HG03103 (cell line): ENCODE data around the gene DNAJA2.
"Not testable (repeated sequence)": the region's sequence is repeated elsewhere in the genome, so short reads cannot be mapped to it uniquely, and the experiment has no call there.

Source experiments
- ATAC-seq: cut with Tn5 transposase; IDR thresholded peaks from one replicate; pipeline ENCODE4 v1.9.1; 2021; ENCODE audit warnings: low read depth; ENCODE audit not compliant: unreplicated experiment

DNAJA2 gene

DNA sequence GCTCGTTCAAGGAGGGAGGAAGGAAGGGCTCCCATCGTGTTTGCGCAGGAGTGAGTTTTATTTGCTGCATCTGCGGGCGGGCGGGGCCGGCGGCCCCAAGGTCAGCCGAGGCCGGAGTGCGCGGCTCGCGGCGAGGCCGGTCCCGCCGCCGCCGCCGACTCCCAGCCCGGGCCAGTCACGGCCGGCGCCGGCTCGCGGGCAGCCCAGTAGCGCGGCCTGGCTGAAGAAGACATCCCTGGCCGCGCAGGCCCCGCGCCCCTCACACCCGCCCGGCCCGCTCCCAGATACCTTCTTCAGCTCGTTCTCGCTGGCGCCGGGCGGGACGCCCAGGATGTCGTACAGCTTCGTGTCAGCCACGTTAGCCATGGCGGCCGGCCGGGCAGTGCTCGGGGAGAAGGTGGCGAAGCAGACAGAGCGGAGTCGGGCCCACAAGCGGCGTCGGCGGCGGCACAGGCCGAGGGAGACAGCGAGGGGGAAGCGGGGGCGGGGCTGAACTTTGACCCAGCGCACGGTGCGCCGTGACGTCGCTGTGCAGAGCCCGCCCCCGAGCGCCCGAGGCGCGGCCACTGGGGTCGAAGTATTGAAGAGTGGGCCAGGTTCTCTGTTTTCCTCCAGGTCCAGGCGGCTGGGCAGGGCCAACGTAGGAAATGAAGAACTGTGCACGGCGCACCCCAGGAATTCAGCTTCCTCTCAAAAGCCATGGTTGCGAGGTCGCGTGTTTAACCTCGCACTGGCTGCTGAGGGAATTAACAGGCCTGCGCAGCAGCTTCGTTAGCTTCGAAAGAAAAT lies at the start of gene DNAJA2:
Gene DNAJA2, minus strand, starts transcription at position 468 of the 789 bp plus-strand sequence. Its CDS starts 102 bp downstream, at position 366.
- peak; percentile 87 for ATAC-seq

DNA sequence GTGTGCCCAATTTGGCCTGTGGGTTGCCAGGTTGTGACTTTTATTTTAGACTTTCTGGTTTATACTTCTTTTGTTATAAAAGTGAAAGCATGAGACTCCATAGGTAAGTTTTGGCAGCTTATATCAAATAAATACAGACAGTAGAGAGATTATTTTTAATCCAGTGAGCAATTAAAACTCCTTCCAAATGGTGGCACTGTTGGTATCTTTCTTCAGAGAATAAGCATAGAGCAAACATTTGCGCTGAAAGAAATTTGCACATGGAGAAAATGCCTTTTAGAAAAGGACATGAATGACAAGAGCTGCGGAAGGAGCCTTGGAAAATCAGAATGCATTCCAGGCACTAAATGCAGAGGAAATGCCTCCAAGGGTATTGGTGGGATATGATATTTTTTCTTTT lies 46.1 kb upstream of the DNAJA2 start:
- no peak for ATAC-seq

DNA sequence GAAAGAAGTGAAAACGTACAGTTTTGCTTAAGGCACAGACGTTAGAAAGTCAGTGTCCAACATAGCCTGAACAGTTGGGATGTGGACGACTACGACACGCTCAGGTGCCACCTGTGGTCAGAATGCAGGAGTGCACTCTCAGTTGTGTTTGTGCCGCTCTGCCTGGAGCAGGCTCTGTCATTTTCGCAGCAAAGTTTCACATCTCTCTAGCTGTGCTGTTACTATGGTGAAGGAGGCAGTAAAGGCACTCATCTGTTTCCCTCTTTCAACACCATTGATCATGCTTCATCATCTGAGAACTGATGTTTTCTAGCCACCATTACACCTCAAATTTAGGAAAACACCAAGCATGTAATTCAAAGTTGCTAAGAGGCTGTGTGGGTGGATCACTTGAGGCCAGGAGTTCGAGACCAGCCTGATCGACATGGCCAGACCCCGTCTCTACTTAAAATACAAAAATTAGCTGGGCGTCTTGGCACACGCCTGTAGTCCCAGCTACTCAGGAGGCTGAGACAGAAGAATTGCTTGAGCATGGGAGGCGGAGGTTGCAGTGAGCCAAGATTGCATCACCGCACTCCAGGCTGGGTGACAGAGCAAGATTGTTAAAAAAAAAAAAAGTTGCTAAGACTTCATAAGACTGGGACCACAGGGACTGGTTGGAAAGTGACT lies 44.9 kb upstream of the DNAJA2 start:
- ATAC-seq, result peak; percentile 99

DNA sequence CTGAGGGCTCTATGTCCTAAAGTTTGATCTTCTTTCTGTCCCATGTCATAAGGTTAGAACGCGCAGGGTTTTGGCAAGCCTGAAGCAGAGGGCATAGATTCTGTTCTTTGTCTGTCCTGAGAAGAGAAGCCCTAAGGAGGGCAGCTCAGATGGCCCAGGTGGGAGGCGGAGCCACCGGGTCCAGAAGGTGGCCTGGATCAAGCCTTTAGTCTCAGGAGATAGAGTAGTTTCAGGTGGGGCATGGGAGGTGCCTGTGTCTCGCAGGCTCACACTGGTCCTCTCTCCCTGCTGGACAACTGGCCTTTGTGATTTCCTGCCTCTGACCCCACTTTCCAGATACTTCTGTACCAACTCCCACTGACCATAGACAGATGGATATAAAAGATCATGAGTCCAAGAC lies 44.2 kb upstream of the DNAJA2 start:
- no peak for ATAC-seq

DNA sequence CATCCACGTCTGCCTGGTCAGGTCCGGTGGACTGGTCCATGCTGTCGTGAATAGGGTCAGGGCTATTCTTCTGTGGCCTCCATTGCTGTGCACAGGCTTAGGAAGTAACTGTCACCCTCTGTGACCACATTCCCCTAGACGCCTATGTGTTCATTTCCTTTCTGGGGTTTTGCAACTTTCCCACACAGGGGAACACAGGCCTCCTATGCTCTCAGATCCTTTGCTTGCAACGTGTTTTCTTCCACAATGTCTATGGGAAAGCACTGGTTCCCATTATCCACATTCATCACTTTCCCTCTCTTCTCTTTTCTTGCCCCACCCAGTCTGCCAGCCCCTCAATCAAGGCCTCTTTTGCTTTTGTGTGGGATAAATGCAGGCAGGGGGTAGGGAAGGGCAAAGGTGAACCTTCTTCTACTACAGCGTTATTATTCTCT lies 43.2 kb upstream of the DNAJA2 start:
- ATAC-seq, result peak; percentile 35

DNA sequence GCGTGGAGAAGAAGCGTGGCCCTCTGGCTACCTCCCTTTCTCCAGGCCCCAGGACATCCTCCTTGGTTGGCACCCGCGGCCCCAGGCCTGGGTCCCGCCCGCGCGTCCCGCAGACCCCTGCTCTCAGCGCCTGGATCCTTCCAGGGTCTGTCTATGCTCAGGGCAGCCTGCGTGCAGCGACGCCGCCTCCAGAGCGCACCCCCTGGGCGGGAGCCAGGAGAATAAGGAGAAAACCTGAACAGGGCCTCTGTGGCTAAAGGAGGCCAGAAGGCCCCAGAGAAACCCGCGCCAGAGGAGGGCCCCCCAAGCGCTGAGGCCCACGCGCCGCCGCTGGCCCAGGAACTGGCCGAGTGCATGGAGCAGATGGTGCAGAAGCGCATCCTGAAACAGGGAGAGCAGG lies 40.4 kb upstream of the DNAJA2 start:
- ATAC-seq, result no peak

DNA sequence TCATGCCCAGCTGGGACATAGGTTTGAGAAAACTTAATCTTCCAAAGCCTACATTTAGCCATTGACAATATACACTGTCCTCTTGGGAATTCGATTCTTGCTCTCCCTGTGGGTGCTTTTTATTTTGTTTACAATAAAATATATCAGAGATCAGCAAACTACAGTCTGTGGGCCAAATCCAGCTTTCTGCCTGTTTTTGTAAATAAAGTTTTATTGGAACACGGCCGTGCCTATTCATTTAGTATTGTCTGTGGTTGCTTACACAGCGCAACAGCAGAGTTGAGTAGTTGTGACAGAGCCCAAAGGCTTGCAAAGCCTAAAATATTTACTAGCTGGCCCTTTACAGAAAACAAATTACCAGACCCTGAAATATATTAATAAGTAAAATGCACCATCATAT lies 39.7 kb upstream of the DNAJA2 start:
- ATAC-seq, result no peak

DNA sequence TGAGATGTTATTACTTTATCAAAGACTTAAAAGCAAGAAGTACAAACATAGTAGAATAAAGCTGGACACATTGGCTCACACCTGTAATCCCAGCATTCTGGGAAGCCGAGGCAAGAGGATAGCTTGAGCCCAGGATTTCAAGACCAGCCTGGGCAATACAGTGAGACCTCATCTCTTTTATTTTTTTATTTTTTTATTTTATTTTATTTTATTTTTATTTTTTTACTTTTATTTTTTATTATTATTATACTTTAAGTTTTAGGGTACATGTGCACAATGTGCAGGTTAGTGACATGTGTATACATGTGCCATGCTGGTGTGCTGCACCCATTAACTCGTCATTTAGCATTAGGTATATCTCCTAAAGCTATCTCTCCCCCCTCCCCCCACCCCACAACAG lies 37.3 kb upstream of the DNAJA2 start:
- not testable (repeated sequence) for ATAC-seq

DNA sequence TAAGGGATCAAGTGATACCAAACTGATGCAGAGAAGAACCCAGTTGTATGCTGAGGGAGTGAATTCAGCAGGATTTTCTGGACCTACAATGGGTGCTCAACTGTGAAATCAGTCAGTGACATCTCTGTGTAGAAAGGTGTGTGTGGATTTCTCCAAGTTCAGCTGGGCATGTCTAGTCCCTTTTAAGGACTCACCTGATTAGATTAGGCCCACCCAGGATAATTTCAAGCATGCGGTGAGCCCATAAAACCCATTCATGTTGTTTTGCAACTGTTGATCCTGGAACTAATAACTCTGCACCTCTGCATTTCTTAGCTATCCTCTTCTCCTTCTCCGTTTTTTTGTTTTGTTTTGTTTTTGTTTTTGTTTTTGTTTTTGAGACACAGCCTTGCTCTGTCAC lies 35.1 kb upstream of the DNAJA2 start:
- no peak for ATAC-seq

DNA sequence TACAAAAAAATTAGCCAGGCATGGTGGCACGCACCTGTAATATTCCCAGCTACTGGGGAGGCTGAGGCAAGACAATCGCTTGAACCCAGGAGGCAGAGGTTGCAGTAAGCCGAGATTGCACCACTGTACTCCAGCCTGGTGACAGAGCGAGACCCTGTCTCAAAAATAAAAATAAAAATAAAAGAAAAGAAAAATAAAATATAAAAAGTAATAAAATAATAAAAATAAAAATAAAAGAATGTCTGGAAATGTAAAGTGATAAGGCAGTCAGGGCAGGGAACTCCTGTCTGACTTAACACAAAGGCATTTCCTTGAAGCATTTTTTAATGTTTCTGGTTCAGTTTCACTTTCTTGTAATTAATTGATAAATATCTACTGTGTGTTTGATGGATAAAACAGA lies 34.7 kb upstream of the DNAJA2 start:
- ATAC-seq, result no peak

DNA sequence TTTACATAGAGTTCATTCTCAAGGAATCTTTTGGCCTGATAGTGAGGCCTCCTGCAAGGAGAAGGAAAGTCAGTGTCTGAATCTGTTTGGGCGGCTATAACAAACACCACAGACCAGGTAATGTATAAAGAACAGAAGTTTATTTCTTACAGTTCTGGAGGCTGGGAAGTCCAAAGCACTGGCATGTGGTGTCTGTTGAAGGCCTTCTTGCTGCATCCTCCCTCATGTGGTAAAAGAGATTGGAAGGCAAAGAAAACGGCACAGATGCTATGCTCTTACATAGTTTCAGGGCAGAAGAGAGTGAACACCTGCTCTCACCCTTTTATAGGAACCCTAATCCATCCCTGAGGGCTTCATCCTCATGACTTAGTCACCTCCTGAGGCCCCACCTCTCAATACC lies 31.2 kb upstream of the DNAJA2 start:
- no peak for ATAC-seq

DNA sequence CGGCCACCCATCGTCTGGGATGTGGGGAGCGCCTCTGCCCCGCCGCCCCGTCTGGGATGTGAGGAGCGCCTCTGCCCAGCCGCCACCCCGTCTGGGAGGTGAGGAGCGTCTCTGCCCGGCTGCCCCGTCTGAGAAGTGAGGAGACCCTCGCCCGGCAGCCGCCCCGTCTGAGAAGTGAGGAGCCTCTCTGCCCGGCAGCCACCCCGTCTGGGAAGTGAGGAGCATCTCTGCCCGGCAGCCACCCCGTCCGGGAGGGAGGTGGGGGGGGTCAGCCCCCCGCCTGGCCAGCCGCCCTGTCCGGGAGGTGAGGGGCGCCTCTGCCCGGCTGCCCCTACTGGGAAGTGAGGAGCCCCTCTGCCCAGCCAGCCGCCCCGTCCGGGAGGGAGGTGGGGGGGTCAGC lies 26.6 kb upstream of the DNAJA2 start:
- ATAC-seq, result not testable (repeated sequence)

DNA sequence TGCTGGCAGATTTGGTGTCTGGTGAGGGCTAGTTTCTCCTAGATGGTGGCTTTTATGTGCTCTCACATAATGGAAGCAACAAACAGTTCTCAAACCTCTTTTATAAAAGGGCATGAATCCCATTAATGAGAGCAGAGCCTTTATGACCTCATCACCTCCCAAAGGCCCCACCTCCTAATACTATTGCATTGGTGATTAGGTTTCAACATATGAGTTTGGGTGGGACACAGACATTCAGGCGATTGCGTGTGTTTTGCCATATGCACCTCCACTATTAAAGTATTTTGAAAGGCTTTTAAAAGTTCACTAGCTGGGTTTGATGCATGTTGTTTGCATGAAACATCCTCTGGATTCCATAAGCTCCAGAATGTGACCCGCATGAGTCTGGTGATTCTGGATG lies 24.4 kb upstream of the DNAJA2 start:
- ATAC-seq, result no peak

DNA sequence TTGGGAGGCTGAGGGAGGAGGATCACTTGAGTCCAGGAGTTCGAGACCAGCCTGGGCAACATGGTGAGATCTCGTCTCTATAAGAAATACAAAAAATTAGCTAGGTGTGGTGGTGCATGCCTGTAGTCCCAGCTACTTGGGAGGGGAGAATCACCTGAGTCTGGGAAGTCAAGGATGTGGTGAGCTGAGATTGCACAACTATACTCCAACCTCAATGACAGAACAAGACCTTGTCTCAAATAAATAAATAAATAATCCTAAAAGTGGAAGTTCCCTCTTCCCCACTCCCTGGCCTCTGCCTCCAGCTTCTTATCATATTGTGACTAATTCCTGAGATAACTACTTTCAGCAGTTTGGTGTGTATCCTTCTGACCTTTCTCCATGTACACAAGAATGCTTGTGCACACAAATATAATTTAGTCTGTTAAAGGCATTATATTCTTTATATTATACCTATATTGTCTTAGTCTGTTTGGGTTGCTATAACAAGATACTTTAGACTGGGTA lies 23.5 kb upstream of the DNAJA2 start:
- ATAC-seq, result no peak

DNA sequence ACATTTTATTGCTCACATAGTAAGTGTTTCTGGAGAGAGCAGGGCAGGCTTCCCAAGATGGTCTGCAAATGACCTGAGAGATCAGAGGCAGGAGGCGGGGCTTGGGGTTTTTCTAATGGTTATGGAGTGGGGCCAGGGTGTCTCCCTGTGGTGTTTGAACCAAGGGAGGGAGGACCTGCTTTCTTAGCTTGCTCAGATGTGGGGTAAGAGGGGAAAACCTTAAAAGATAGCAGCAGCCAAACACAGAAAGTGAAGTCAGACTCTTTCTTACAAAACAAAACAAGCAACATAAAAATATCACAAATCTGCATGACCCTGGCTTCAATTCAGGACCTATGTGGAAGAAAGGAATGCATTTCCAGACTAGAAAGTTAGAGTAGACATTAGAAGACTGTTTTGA lies 22.9 kb upstream of the DNAJA2 start:
- no peak for ATAC-seq

DNA sequence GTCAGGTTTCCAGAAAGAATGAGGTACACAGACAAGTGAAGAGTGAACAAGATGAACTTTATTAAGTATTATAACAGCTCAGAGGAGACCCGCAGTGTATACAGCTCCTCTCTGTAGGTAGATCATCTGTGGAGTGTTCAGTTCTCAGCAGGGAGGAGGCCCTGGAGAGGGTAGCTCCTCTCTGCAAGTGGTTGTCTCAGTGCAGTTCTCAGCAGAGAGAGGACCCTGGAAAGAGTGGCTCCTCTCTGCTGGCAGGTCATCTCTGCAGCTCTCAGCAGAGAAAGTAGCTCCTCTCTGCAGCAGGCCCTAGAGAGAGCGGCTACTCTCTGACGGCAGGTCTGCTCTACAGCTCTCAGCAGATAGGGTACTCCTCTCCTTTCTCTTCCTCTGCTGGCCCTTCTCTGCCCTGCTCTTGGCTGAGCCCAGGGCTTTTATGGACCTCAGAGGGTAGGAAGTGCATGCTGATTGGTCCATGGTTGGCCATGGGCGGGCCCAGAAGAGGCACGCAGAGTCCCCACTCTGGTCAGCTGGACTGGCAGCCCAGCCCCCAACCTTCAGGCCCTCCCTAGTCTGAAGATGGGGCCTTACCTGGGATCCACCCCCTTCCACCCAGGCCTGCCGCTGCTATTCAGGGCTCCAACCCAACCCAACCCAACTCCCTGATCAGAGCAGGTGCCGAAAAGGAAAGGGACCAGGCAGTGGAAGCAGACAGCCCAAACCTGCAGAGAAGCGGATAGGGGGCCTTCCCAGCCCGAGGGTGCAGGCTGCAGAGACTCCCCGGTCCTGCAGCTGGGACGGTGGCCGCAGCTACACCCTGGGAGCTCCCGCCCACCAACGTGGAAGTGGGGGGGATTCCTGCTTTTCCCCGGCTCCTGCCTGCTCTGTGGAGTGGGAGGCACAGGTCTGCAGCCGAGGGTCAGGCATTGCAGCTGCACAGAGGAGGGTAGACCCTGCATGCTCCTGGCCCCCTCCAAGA lies 18.5 kb upstream of the DNAJA2 start:
- no peak for ATAC-seq

DNA sequence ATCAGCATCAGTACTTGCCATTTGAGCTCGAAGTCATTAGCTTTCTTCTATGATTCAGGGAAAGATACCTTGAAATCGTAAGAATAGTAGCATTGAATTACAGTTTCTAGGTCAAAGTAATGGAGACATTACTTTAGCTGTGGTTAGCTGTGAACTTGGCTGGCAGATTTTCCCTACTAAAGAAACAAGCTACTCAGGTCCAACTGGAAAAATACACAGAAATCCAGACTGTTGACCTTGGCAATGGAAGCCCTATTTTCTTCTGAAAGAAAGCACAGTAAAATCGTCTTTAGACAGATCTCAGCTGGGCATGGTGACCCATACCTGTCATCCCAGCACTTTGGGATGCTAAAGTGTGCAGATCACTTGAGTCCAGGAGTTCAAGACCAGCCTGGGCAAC lies 13.4 kb upstream of the DNAJA2 start:
- ATAC-seq, result no peak

DNA sequence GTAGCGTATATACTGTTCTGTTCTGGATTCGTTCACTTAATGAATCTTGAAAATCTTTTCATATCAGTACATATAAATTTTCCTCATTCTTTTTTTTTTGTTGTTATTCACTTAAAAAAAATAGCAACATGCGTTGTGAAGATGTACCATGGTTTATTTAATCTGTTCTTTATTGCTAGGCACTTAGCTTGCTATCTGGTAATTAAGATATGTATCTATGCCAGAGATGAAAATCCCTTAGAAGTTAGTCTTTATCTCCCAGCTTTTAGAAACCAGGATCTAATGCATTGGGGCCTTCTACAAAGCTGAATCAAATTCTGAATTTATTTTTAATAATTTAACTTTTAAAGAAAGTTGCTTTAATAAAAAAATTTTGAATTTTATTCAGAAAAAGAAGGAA lies 13.0 kb upstream of the DNAJA2 start:
- ATAC-seq, result no peak

DNA sequence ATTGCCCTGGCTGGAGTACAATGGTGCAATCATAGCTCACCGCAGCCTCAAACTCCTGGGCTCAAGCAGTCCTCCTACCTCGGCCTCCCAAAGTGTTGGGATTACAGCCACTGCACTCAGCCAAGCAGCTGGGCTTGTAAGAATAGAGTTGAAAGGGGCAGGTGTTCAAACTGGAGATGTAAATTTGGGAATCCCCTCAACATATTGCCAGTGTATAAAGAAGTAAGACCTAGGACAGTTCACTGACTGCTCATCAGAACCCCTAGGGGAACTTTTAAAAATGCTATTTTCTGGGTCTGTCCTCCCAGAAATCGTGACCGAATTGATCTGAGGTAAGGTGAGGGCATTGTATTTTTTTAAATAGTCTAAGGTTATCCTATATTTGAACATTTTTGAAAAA lies 8.9 kb upstream of the DNAJA2 start:
- no peak for ATAC-seq

DNA sequence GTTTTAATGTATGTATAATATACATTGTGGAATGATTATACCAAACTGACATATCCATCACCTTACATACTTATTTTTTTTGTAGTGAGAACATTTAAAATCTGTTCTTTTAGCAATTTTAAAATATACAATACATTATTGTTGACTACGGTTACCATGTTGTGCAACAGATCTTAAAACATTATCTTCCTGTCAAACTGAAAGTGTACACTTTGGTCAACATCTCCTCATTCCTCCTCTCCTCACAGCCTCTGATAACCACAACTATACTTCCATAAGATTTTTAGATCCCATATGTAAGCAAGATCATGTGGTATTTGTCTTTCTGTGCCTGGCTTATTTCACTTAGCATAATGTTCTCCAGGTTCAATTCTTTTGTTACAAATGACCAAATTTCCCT lies 7.5 kb upstream of the DNAJA2 start:
- no peak for ATAC-seq

DNA sequence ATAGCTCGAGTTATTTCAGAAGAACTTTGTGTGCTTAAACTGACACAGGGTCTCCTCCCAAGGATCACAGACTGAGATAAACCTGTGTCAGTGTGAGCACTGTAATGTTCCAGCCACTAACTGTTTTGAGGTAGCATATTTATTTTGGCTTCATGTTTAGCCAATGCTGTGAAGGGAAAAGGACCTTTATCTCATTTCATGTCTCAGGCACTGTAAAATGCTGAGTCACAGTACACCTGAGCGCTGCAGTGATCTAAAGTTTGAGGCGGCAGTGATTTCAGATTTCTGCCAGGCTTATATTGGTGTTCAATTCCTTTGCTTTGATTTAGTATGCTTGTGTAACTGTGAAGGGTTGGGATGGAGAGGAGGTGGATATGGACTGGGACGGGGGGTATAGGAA lies 3.1 kb upstream of the DNAJA2 start:
- ATAC-seq, result no peak
